Panc1 (cell line): ENCODE measurements around the gene ZNF319. TPM values are rescaled to one million over a fixed set of nuclear protein-coding genes. Genes with fewer than 3 reads are reported as not detected.

ENCODE experiments used
- ATAC-seq: fragments of 200-7000 bp; cut with Tn5 transposase; 2 replicates; pipeline ENCODE4 v1.9.1; 2020; ENCODE audit warnings: mild to moderate bottlenecking, moderate library complexity
- BruUV-seq: library from RNA; stranded (reverse); fragments of 400-500 nt; replicated peaks from 2 replicates; lab custom pipeline; 2021; lab: Mats Ljungman, UMichigan
- CTCF ChIA-PET: fragments of 300-600 bp; sonication (Branson Sonifier 250); formaldehyde crosslinking; loops from one replicate; lab custom pipeline; 2022; ENCODE audit warnings: antibody characterized with exemption; lab: Charles Lee
- POLR2A ChIA-PET: fragments of 300-600 bp; sonication (Branson Sonifier 250); formaldehyde crosslinking; loops from one replicate; lab custom pipeline; 2022; ENCODE audit warnings: antibody characterized with exemption; lab: Charles Lee
- DNase-seq: peaks from one replicate; pipeline ENCODE4 v3.0.0-alpha.2; 2010; ENCODE audit warnings: low read depth, low spot score
- H3K27ac ChIP-seq: 2 replicates; pipeline ENCODE4 v1.5.1; 2011; ENCODE audit warnings: mild to moderate bottlenecking, low read length, inconsistent platforms
- H3K27me3 ChIP-seq: fragments of 200-500 bp; sonication (Bioruptor generic); 2 replicates; pipeline ENCODE4 v1.6.0; 2014; ENCODE audit warnings: low read length, inconsistent platforms; ENCODE audit not compliant: control insufficient read depth, insufficient read depth
- H3K36me3 ChIP-seq: fragments of 200-500 bp; sonication (Bioruptor generic); 2 replicates; pipeline ENCODE4 v1.5.1; 2014; ENCODE audit warnings: inconsistent platforms, mild to moderate bottlenecking, low read length, moderate library complexity; ENCODE audit not compliant: control insufficient read depth, insufficient read depth
- H3K4me1 ChIP-seq: 2 replicates; pipeline ENCODE4 v1.5.1; 2011; ENCODE audit warnings: inconsistent platforms, mild to moderate bottlenecking, low read length, moderate library complexity; ENCODE audit not compliant: control insufficient read depth, insufficient read depth
- H3K4me3 ChIP-seq, 2 experiments: 2 replicates each; pipeline ENCODE4 v1.5.1; 2011 to 2012; ENCODE audit warnings: low read depth in 2 of 2, low read length in 2 of 2, mild to moderate bottlenecking in 2 of 2, inconsistent platforms in 1 of 2, moderate library complexity in 1 of 2
- H3K9me3 ChIP-seq: fragments of 200-500 bp; sonication (Bioruptor generic); 2 replicates; pipeline ENCODE4 v1.5.1; 2014; ENCODE audit warnings: low read depth, mild to moderate bottlenecking, inconsistent platforms, low read length, moderate library complexity; ENCODE audit not compliant: control insufficient read depth, insufficient read depth
- POLR2AphosphoS5 ChIP-seq: IDR thresholded peaks from 2 replicates; pipeline ENCODE4 v1.6.1; 2012; ENCODE audit warnings: mild to moderate bottlenecking, low read depth, low read length, moderate library complexity
- SIN3A ChIP-seq: IDR thresholded peaks from 2 replicates; pipeline ENCODE4 v1.6.1; 2012; ENCODE audit warnings: low read depth, mild to moderate bottlenecking, low read length, moderate library complexity, borderline replicate concordance; ENCODE audit not compliant: insufficient read depth
- TCF7L2 ChIP-seq: IDR thresholded peaks from 2 replicates; pipeline ENCODE4 v1.6.1; 2011; ENCODE audit warnings: mild to moderate bottlenecking, low read depth, low read length, inconsistent platforms
- in situ Hi-C: cut with HindIII; loops from 2 replicates; pipeline ENCODE4 v1.10.0; 2016; ENCODE audit warnings: low sequenced_read_pairs, low pct_unique_long_range_greater_than_20kb
- intact Hi-C: fragments of 100-400 bp; cut with micrococcal nuclease; formaldehyde crosslinking; loops from one replicate; pipeline ENCODE4 v1.10.0; 2022; ENCODE audit not compliant: unreplicated experiment
- total RNA-seq: library from RNA; stranded (reverse); gene quantifications from one replicate; pipeline ENCODE4 v1.2.1, GENCODE V29; 2021; ENCODE audit not compliant: unreplicated experiment
- TF ChIP-seq, protein P1 (sequence below): fragments of 450-650 bp; IDR thresholded peaks from 2 replicates; pipeline ENCODE4 v1.5.1; 2017; ENCODE audit warnings: mild to moderate bottlenecking
- TF ChIP-seq, protein P2 (sequence below), 2 experiments: IDR thresholded peaks; 2 replicates each; pipeline ENCODE4 v1.6.1; 2011 to 2012; ENCODE audit warnings: low read depth in 2 of 2, control low read depth in 1 of 2, low read length in 1 of 2, mild to moderate bottlenecking in 1 of 2, moderate library complexity in 1 of 2; ENCODE audit not compliant: insufficient read depth in 1 of 2

ZNF319 gene
- total RNA-seq, 1 experiment from 2014 or later, result 6.5 TPM

DNA sequence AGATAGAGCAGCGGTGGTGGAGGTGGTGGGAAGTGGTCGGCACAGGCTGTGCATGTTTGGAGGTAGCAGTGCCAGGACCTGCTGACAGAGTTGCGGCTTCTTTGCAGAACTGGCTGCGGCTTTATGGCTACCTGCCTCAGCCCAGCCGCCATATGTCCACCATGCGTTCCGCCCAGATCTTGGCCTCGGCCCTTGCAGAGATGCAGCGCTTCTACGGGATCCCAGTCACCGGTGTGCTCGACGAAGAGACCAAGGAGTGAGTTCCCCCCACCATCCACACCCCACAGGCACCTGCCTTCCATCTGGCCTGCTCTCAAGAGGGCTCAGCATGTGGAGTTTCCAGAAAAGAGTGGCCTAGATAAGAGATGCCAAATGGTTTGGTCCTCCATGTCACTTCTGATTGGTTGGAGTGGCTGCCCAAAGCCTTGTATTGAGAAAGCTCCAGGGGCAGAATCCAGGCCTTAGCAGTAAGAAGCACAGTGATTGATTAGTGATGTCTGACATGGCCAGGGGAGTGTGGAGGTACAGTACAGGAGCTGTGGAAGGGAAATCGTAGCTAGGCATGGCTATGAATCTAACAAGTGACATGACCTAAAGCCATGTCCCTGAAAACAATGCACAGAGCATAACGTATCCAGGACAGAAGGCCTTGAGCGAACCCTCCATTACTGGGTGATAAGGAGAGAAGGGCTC, 37.0 kb upstream of the ZNF319 start:
- no TSS peak for BruUV-seq

DNA sequence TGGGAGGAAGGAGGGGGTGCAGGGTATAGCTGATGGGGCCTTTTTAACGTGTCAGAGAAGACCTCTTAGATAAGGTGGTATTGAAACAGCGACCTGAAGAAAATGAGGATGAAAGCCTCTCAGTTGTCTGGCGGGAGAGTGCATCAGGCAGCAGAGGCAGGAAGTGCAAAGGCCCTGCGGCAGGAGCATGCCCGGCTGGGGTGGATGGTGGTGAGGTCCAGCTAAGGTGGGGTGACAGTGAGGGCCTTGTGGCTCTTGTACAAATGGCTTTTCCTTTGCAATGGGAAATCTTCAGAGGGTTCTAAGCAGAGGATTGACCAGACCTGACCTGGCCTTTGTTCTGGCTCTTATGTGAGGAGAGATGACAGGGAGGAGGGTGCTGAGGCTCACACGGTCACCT, 36.5 kb upstream of the ZNF319 start:
- no peak overlapping the region for H3K4me3 ChIP-seq
- in situ Hi-C loops, result no loop called here

More for the DNA sequence above, 37.0 kb upstream of the ZNF319 start:
- Histone ChIP-seq H3K36me3 (no peaks in the 10 kb centered on the region), H3K27me3 (no peaks in the 10 kb centered on the region), H3K27ac (no peak overlapping the region), H3K4me1 (no peaks in the 10 kb centered on the region), H3K9me3 (no peaks in the 10 kb centered on the region), H3K4me3 (no peak overlapping the region)
- TF ChIP-seq, protein P1, sequence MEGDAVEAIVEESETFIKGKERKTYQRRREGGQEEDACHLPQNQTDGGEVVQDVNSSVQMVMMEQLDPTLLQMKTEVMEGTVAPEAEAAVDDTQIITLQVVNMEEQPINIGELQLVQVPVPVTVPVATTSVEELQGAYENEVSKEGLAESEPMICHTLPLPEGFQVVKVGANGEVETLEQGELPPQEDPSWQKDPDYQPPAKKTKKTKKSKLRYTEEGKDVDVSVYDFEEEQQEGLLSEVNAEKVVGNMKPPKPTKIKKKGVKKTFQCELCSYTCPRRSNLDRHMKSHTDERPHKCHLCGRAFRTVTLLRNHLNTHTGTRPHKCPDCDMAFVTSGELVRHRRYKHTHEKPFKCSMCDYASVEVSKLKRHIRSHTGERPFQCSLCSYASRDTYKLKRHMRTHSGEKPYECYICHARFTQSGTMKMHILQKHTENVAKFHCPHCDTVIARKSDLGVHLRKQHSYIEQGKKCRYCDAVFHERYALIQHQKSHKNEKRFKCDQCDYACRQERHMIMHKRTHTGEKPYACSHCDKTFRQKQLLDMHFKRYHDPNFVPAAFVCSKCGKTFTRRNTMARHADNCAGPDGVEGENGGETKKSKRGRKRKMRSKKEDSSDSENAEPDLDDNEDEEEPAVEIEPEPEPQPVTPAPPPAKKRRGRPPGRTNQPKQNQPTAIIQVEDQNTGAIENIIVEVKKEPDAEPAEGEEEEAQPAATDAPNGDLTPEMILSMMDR, result no peak
- ChIA-PET POLR2A (no interaction called here), CTCF (no interaction called here)
- ATAC-seq, result no peak
- intact Hi-C loops, result no loop called here
- in situ Hi-C loops, result no loop called here
- DNase-seq, result no peak

More for the DNA sequence above, 36.5 kb upstream of the ZNF319 start:
- no peaks in the 10 kb centered on the region for H3K36me3 ChIP-seq
- H3K27ac ChIP-seq, result no peak overlapping the region
- H3K4me1 ChIP-seq, result no peaks in the 10 kb centered on the region
- H3K27me3 ChIP-seq, result no peaks in the 10 kb centered on the region
- ATAC-seq (no peak), DNase-seq (no peak)
- intact Hi-C loops, result no loop called here
- no TSS peak for BruUV-seq
- CTCF ChIA-PET, result no interaction called here
- no peak for TF ChIP-seq SIN3A
- no peak for TF ChIP-seq TCF7L2
- TF ChIP-seq POLR2AphosphoS5, result no peak
- TF ChIP-seq, protein P1, result no peak
- TF ChIP-seq, protein P2, sequence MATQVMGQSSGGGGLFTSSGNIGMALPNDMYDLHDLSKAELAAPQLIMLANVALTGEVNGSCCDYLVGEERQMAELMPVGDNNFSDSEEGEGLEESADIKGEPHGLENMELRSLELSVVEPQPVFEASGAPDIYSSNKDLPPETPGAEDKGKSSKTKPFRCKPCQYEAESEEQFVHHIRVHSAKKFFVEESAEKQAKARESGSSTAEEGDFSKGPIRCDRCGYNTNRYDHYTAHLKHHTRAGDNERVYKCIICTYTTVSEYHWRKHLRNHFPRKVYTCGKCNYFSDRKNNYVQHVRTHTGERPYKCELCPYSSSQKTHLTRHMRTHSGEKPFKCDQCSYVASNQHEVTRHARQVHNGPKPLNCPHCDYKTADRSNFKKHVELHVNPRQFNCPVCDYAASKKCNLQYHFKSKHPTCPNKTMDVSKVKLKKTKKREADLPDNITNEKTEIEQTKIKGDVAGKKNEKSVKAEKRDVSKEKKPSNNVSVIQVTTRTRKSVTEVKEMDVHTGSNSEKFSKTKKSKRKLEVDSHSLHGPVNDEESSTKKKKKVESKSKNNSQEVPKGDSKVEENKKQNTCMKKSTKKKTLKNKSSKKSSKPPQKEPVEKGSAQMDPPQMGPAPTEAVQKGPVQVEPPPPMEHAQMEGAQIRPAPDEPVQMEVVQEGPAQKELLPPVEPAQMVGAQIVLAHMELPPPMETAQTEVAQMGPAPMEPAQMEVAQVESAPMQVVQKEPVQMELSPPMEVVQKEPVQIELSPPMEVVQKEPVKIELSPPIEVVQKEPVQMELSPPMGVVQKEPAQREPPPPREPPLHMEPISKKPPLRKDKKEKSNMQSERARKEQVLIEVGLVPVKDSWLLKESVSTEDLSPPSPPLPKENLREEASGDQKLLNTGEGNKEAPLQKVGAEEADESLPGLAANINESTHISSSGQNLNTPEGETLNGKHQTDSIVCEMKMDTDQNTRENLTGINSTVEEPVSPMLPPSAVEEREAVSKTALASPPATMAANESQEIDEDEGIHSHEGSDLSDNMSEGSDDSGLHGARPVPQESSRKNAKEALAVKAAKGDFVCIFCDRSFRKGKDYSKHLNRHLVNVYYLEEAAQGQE (IDR thresholded peaks at IDR 0.05; ENCODE audit: insufficient read depth in 1 of 2, low read depth in 2 of 2, low read length in 1 of 2), result no peak
- no peaks in the 10 kb centered on the region for H3K9me3 ChIP-seq
- POLR2A ChIA-PET, result no interaction called here
